Coronary artery (tissue), 2 donors: ENCODE data around the gene TBC1D9B.
"Not testable (repeated sequence)": the region's sequence is repeated elsewhere in the genome, so short reads cannot be mapped to it uniquely, and the experiment has no call there.

Source experiments
- DNase-seq: peaks from one replicate; pipeline ENCODE4 v3.0.0-alpha.2; 2017; ENCODE audit warnings: low spot score
- H3K27ac ChIP-seq, 2 donors: fragments of 200-600 bp; sonication (generic); one replicate each; pipeline ENCODE4 v1.5.1; 2016 to 2019
- H3K4me3 ChIP-seq: fragments of 200-600 bp; sonication (generic); 2 replicates; pipeline ENCODE4 v1.5.1; 2016; ENCODE audit warnings: mild to moderate bottlenecking, moderate library complexity
- TF ChIP-seq, protein P1 (sequence below): fragments of 200-600 bp; sonication (generic); IDR thresholded peaks from one replicate; pipeline ENCODE4 v1.5.1; 2019; ENCODE audit warnings: antibody characterized with exemption

TBC1D9B gene

DNA sequence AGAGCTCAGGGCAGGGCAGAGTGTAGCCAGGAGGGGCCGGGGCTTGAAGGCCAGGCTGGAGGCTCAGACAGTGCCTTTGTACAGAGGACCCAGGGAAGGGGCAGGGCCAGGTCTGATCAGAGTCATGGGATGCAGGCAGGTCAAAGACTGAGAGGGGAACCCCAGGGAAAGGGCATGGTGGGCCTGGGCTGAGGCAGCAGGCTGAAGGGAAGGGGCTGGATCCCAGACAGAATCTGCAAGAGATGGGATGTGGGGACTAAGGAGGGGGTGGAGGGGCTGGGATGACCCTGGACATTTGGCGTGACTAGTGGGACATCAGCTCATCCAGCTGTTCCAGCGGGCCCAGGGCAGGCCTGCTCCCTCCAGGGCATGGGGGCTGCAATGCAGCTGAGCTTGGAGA, 33.6 kb downstream of the TBC1D9B start:
- DNase-seq = no peak
- TF ChIP-seq, protein P1, sequence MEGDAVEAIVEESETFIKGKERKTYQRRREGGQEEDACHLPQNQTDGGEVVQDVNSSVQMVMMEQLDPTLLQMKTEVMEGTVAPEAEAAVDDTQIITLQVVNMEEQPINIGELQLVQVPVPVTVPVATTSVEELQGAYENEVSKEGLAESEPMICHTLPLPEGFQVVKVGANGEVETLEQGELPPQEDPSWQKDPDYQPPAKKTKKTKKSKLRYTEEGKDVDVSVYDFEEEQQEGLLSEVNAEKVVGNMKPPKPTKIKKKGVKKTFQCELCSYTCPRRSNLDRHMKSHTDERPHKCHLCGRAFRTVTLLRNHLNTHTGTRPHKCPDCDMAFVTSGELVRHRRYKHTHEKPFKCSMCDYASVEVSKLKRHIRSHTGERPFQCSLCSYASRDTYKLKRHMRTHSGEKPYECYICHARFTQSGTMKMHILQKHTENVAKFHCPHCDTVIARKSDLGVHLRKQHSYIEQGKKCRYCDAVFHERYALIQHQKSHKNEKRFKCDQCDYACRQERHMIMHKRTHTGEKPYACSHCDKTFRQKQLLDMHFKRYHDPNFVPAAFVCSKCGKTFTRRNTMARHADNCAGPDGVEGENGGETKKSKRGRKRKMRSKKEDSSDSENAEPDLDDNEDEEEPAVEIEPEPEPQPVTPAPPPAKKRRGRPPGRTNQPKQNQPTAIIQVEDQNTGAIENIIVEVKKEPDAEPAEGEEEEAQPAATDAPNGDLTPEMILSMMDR = no peak
- no peak overlapping the region for H3K27ac ChIP-seq
- no peak overlapping the region for H3K4me3 ChIP-seq

DNA sequence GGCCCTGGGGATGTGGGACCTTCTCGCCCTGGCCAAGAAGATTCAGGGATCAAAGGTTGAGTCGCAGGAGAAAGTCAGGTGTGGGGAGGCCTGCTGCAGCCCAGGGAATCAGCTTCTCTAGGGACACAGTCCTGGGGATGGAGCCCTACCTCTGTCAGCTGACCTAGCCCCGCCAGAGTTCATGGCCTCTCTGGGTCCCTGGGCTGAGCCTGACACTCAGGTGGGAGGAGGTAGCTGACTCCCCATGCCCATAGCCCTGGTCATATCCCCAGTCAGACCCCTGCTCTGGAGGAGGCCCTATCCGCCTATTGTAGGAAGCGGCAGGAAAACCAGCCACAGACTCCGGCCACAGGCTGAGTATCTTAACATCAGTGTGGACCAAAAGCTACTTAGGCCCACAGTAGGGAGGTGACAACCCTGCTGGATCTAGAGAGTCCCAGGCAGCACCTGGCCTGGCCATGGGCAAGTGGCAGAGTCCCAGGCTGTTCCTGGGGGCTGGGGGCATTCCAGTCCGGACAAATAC, 34.0 kb downstream of the TBC1D9B start:
- Histone ChIP-seq H3K27ac (no peak overlapping the region), H3K4me3 (no peak overlapping the region)
- no peak for DNase-seq
- TF ChIP-seq, protein P1 = no peak

DNA sequence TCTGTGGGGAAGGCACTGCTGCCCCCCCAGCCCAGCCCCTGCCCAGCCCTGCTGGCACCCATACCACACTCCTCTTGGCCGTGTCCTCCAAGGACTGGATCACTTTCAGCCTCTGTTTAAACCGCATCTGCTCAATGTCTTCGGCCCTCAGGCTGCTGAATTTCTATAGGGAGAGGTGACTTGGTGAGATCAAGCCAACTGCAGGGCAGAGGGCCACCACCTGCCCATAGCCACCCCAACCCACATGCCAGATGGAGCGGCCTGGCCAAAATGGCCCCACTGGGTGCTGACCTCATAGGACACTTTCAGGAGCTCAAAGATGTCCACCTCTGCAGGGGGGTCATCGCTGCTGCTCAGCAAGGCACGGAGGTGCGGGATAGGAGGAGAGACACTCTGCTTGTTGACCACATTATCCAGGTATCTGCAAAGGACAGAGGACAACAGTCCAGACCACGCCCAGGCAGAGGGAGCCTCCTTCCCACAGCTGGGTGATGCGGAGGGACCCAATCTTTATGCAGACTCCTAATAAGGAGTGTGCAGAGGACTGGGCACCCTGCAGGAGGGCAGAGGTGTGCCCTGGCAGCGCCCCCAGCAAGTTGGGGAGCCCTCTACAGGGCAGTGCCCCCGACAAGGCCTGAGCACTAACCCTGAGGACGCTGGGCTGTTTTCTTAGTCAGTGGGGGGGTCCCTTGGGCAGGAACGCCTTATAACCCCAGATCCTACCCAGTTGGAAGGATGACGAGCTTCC, 34.7 kb downstream of the TBC1D9B start:
- Histone ChIP-seq H3K27ac (no peak overlapping the region), H3K4me3 (no peak overlapping the region)
- TF ChIP-seq, protein P1 = no peak
- DNase-seq = no peak

DNA sequence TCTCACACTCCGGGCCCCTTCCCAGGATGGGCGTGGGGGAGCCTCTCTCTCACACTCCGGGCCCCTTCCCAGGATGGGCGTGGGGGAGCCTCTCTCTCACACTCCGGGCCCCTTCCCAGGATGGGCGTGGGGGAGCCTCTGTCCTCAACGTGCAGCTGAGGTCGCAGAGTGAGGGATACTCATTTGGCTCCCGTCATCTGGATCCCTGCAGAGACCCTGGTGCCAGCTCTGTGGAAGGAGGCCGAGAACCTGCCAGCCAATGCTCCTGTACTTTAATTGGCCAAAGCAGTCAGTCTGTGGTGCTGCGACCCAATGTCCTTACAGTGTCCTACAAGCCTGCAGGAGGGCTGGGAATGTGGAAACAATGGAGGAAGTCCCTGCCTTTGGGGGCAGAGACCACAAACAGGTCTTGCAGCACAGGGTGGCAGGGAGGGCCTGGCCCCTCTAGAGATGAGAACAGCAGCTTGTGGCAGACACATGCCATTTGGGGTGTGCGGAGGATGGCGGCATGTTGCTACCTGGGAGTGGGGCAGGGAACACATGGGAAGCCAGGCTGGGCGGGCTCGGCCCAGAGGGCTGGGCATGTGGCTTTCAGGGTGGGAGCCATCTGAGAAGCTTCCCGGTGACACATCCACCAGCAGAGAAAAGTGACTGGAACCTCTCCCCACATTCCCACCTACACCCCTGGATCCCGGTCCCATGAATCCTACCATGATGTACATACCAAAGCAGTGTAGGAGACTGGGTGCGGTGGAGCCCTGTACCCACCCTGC, 35.5 kb downstream of the TBC1D9B start:
- no peak overlapping the region for H3K4me3 ChIP-seq
- no peak overlapping the region for H3K27ac ChIP-seq
- TF ChIP-seq, protein P1 = no peak
- no peak for DNase-seq

DNA sequence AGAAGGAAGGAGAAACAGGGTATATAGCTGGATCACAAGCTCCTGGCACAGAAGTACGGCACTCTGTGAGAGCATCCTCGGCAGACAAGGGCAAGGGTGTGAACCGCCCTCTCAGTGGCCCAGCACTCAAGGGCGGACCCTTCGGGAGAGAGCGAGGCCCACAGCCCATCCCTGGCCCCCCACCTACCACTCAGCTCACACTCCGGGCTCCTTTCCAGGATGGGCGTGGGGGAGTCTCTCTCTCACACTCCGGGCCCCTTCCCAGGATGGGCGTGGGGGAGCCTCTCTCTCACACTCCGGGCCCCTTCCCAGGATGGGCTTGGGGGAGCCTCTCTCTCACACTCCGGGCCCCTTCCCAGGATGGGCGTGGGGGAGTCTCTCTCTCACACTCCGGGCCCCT, 36.2 kb downstream of the TBC1D9B start:
- not testable (repeated sequence) for H3K27ac ChIP-seq, H3K4me3 ChIP-seq, DNase-seq

DNA sequence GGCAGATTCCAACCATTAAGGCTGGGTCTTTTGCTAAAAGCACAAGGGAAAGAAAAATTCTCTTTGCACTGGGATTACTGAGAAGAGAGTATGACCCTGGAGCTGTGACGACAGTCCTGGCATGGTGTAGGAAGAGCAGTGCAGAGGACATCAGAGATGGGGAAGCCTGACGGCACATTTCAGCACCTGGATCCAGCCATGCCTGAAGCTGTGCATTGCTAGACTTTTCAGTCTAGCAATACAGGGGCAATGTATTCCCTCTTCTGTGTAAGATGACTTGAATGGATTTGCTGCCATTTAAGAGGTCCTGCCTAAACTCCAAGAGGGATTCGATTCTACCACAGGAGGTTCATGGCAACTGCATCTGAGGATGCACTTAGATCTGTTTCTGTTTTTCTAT, 36.7 kb downstream of the TBC1D9B start:
- no peak for DNase-seq
- TF ChIP-seq, protein P1 = no peak
- no peak overlapping the region for H3K27ac ChIP-seq
- H3K4me3 ChIP-seq = no peak overlapping the region

DNA sequence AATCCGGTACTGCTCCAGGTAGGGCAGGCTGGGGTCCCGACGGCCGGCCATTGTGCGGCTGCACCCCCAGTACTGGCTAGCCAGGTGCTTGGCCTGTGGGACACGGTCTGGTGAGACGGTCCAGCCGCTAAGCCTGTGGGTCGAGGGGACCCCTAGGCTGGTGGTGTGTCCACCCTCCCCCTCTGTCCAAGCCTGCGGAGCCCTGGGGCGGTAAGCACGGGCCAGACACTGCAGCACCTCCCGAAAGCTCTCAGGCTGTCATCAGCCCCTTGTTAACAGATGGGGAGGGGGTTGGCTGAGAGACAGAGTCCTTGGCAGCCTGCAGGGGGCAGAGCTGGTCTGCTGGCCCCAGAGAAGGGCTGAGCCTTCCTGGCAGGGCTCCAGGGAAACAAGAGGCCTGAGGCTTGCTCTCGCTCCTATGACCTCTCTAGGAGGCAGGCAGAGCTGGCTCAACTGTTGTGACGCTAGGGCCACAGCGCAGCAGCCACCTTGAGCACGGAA, 37.2 kb downstream of the TBC1D9B start:
- no peak overlapping the region for H3K4me3 ChIP-seq
- TF ChIP-seq, protein P1 = no peak
- H3K27ac ChIP-seq = no peak overlapping the region
- no peak for DNase-seq
